ENCODE measurements around the gene FAM149A.

The FAM149A gene

DNA sequence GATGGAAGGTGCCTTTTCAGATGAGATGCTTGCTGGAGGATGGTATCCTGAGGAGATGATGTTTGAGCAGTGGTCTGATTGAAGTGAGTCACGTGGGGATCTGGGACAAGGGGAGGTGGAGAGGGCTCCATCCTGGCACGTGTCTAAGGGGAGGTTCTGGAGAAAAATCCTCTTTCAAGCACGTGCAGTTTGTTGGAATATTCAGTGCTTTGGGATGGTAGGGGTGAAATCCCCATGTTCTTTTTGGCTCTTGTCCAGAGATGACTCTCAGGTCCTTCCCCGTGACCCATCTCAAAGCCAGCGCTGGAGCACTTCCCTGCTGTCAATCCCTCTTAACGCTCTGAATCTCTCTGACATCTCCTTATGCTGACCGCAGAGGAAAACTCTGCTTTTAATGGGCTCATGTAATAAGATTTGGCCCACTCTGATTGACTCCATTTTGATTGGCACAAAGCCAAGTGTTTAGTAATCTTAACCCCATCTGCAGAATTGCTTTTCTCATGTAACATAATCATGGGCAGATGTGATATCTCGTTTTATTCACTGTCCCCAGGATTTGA, 112.0 kb downstream of the FAM149A start:
- no peaks in the 10 kb centered on the region for H3K36me3 ChIP-seq (replicated peaks; ENCODE audit: insufficient read depth, low read length)
- no peaks in the 10 kb centered on the region for H3K9me2 ChIP-seq (replicated peaks; ENCODE audit: insufficient read depth, low read length)
- H3K9ac ChIP-seq (ENCODE audit: low read length) = no peak overlapping the region
- H3K27ac ChIP-seq (ENCODE audit: low read length) = no peak overlapping the region
- no peak for TF ChIP-seq EZH2 (optimal IDR thresholded peaks at IDR 0.05; ENCODE audit: low read depth, low read length)
- DNase-seq = no peak
- no peaks in the 10 kb centered on the region for H4K20me1 ChIP-seq (ENCODE audit: insufficient read depth, low read length)
- H3K4me1 ChIP-seq (ENCODE audit: low read length) = no peaks in the 10 kb centered on the region
- H3K4me3 ChIP-seq (ENCODE audit: low read length) = no peak overlapping the region
- no peak overlapping the region for H2AFZ ChIP-seq (ENCODE audit: low read length)
- H3K79me2 ChIP-seq (ENCODE audit: low read length) = no peaks in the 10 kb centered on the region
- H3F3A ChIP-seq (ENCODE audit: insufficient read depth, low read length) = no peaks in the 10 kb centered on the region
- H3K4me2 ChIP-seq (ENCODE audit: low read depth, low read length) = no peak overlapping the region
- H3K9me3 ChIP-seq (replicated peaks; ENCODE audit: insufficient read depth, low read length) = no peaks in the 10 kb centered on the region
- no peaks in the 10 kb centered on the region for H3K27me3 ChIP-seq (replicated peaks; ENCODE audit: insufficient read depth, low read length)

DNA sequence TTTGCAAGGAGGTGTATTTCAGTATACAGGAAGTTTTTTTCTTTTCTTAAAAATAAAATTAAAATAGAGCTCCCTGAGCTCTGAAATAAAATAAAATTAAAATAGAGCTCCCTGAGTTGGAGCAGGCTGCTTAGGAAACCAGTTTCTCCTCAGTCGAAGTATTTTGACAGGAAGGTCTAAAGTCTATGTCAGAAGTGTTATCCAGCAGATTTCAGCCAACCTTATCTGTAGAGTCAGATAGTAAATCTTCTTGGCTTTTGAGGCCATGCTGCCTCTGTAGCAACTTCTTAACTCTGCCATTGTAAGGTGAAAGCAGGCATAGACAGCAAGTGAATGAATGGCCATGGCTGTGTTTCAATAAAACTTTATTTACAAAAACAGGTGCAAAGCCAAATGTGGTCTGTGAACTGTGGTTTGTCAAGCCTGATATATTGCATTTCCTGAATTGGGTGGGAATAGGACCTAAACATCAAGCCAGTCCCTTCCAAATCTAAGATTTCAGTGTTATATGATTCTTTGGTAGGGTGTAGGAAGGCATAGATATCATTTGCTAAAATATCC, 113.3 kb downstream of the FAM149A start:
- no peaks in the 10 kb centered on the region for H3K9me2 ChIP-seq (replicated peaks; ENCODE audit: insufficient read depth, low read length)
- no peaks in the 10 kb centered on the region for H3K36me3 ChIP-seq (replicated peaks; ENCODE audit: insufficient read depth, low read length)
- H3K27ac ChIP-seq (ENCODE audit: low read length) = no peak overlapping the region
- TF ChIP-seq, protein P1, sequence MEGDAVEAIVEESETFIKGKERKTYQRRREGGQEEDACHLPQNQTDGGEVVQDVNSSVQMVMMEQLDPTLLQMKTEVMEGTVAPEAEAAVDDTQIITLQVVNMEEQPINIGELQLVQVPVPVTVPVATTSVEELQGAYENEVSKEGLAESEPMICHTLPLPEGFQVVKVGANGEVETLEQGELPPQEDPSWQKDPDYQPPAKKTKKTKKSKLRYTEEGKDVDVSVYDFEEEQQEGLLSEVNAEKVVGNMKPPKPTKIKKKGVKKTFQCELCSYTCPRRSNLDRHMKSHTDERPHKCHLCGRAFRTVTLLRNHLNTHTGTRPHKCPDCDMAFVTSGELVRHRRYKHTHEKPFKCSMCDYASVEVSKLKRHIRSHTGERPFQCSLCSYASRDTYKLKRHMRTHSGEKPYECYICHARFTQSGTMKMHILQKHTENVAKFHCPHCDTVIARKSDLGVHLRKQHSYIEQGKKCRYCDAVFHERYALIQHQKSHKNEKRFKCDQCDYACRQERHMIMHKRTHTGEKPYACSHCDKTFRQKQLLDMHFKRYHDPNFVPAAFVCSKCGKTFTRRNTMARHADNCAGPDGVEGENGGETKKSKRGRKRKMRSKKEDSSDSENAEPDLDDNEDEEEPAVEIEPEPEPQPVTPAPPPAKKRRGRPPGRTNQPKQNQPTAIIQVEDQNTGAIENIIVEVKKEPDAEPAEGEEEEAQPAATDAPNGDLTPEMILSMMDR (IDR thresholded peaks at IDR 0.05; ENCODE audit: low read length) = no peak
- TF ChIP-seq EZH2 (optimal IDR thresholded peaks at IDR 0.05; ENCODE audit: low read depth, low read length) (no peak), EZH2phosphoT487 (IDR thresholded peaks at IDR 0.05; ENCODE audit: low read length) (no peak)
- H3K4me3 ChIP-seq (ENCODE audit: low read length) = no peak overlapping the region
- H4K20me1 ChIP-seq (ENCODE audit: insufficient read depth, low read length) = no peaks in the 10 kb centered on the region
- H3F3A ChIP-seq (ENCODE audit: insufficient read depth, low read length) = no peaks in the 10 kb centered on the region
- H3K27me3 ChIP-seq (replicated peaks; ENCODE audit: insufficient read depth, low read length) = no peaks in the 10 kb centered on the region
- H2AFZ ChIP-seq (ENCODE audit: low read length) = no peak overlapping the region
- no peak overlapping the region for H3K4me2 ChIP-seq (ENCODE audit: low read depth, low read length)
- H3K9ac ChIP-seq (ENCODE audit: low read length) = no peak overlapping the region
- H3K79me2 ChIP-seq (ENCODE audit: low read length) = no peaks in the 10 kb centered on the region
- H3K4me1 ChIP-seq (ENCODE audit: low read length) = no peaks in the 10 kb centered on the region
- no peak for DNase-seq
- no peaks in the 10 kb centered on the region for H3K9me3 ChIP-seq (replicated peaks; ENCODE audit: insufficient read depth, low read length)

DNA sequence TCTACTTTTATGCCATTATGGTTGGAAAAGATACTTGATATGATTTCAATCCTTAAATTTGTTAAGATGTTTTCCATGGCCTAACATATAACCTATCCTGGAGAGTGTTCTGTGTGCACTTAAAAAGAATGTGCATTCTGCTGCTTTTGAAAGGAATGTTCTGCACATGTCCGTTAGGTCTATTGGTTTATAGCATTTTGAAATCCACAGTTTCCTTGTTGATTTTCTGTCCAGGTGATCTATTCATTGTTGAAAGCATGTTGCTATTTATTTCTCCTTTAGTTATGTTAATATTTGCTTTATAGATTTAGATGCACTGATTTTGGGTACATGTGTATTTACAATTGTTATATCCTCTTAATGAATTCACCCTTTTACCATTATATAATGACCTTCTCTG, 117.1 kb downstream of the FAM149A start:
- no peaks in the 10 kb centered on the region for H3K79me2 ChIP-seq (ENCODE audit: low read length)

More for the DNA sequence above, 117.1 kb downstream of the FAM149A start:
- no peaks in the 10 kb centered on the region for H4K20me1 ChIP-seq (ENCODE audit: insufficient read depth, low read length)
- H3F3A ChIP-seq (ENCODE audit: insufficient read depth, low read length) = no peaks in the 10 kb centered on the region
- H3K27ac ChIP-seq (ENCODE audit: low read length) = no peak overlapping the region
- no peaks in the 10 kb centered on the region for H3K9me3 ChIP-seq (replicated peaks; ENCODE audit: insufficient read depth, low read length)
- no peak for DNase-seq
- H3K9me2 ChIP-seq (replicated peaks; ENCODE audit: insufficient read depth, low read length) = no peaks in the 10 kb centered on the region
- H3K4me2 ChIP-seq (ENCODE audit: low read depth, low read length) = no peak overlapping the region
- H2AFZ ChIP-seq (ENCODE audit: low read length) = no peak overlapping the region
- no peaks in the 10 kb centered on the region for H3K36me3 ChIP-seq (replicated peaks; ENCODE audit: insufficient read depth, low read length)
- no peak overlapping the region for H3K4me3 ChIP-seq (ENCODE audit: low read length)
- TF ChIP-seq EZH2phosphoT487 (IDR thresholded peaks at IDR 0.05; ENCODE audit: low read length) = no peak
- TF ChIP-seq EZH2 (optimal IDR thresholded peaks at IDR 0.05; ENCODE audit: low read depth, low read length) = no peak
- TF ChIP-seq, protein P1 (IDR thresholded peaks at IDR 0.05; ENCODE audit: low read length) = no peak
- H3K9ac ChIP-seq (ENCODE audit: low read length) = no peak overlapping the region
- H3K27me3 ChIP-seq (replicated peaks; ENCODE audit: insufficient read depth, low read length) = no peaks in the 10 kb centered on the region
- no peaks in the 10 kb centered on the region for H3K4me1 ChIP-seq (ENCODE audit: low read length)
